K562 (cell line): ENCODE measurements around the gene ARHGAP25.

Source experiments
- BACH1 ChIP-seq: fragments of 200-800 bp; sonication (Bioruptor generic); IDR thresholded peaks from 2 replicates; pipeline ENCODE4 v1.6.1; 2016; ENCODE audit warnings: missing genetic modification characterization, missing compliant biosample characterization
- BHLHE40 ChIP-seq: IDR thresholded peaks from 2 replicates; pipeline ENCODE4 v1.6.1; 2011; ENCODE audit warnings: low read length, improper control_type of control experiment
- CEBPB ChIP-seq: fragments of 450-650 bp; IDR thresholded peaks from 2 replicates; pipeline ENCODE4 v1.6.1; 2016; ENCODE audit warnings: missing genetic modification characterization, missing compliant biosample characterization
- CTCF ChIP-seq, 3 experiments: IDR thresholded peaks in 2 of 3; conservative IDR thresholded peaks in 1 of 3; 2 replicates each; pipeline ENCODE4 v1.5.1; 2011 to 2012; ENCODE audit warnings: low read length in 3 of 3, mild to moderate bottlenecking in 3 of 3, control low read depth in 2 of 3, improper control_type of control experiment in 1 of 3, inconsistent platforms in 1 of 3, low read depth in 1 of 3, mixed read lengths in 1 of 3, moderate library complexity in 1 of 3; ENCODE audit not compliant: insufficient read depth in 2 of 3
- ESRRA ChIP-seq: fragments of 450-650 bp; IDR thresholded peaks from 2 replicates; pipeline ENCODE4 v1.6.1; 2014; ENCODE audit warnings: low read depth, mild to moderate bottlenecking, moderate library complexity, borderline replicate concordance
- GTF2A2 ChIP-seq: IDR thresholded peaks from 2 replicates; pipeline ENCODE4 v1.6.1; 2016; ENCODE audit warnings: mild to moderate bottlenecking, missing genetic modification characterization, missing compliant biosample characterization
- HNRNPK ChIP-seq: fragments of 200-400 bp; formaldehyde crosslinking; IDR thresholded peaks from one replicate; pipeline ENCODE4 v1.6.1; 2018; ENCODE audit warnings: mild to moderate bottlenecking, low read depth, low read length; ENCODE audit not compliant: poor library complexity, severe bottlenecking
- MYC ChIP-seq, 2 experiments: fragments of 250-450 bp in 1 of 2; sonication (Bioruptor Pico) in 1 of 2; IDR thresholded peaks; 2 replicates each; pipeline versions ENCODE4 v1.5.1 to v1.6.1; 2012 to 2021; ENCODE audit warnings: low read depth in 2 of 2, borderline replicate concordance in 1 of 2, improper control_type of control experiment in 1 of 2, low read length in 1 of 2, mild to moderate bottlenecking in 1 of 2, moderate library complexity in 1 of 2
- NCOR1 ChIP-seq: fragments of 450-650 bp; IDR thresholded peaks from 2 replicates; pipeline ENCODE4 v1.6.1; 2016; ENCODE audit warnings: mild to moderate bottlenecking, moderate library complexity
- NR2C2 ChIP-seq, 2 experiments: fragments of 200-800 bp in 1 of 2; sonication (Bioruptor generic) in 1 of 2; sonication (generic) in 1 of 2; formaldehyde crosslinking in 1 of 2; IDR thresholded peaks; 2 replicates each; pipeline versions ENCODE4 v1.6.1 to v1.8.0; 2016 to 2022; ENCODE audit warnings: mild to moderate bottlenecking in 1 of 2, missing compliant biosample characterization in 1 of 2, missing genetic modification characterization in 1 of 2, missing genetic modification reagents in 1 of 2
- POLR2H ChIP-seq: IDR thresholded peaks from 2 replicates; pipeline ENCODE4 v1.6.1; 2016; ENCODE audit warnings: missing genetic modification characterization, low read depth, mild to moderate bottlenecking, control low read depth, missing compliant biosample characterization, moderate library complexity
- TOE1 ChIP-seq, 2 experiments: fragments of 450-650 bp in 1 of 2; sonication (generic) in 1 of 2; formaldehyde crosslinking in 1 of 2; IDR thresholded peaks; 2 replicates each; pipeline versions ENCODE4 v1.7.1 to v1.8.0; 2016 to 2022; ENCODE audit warnings: borderline replicate concordance in 2 of 2, mild to moderate bottlenecking in 2 of 2, antibody characterized with exemption in 1 of 2, inconsistent platforms in 1 of 2, low read depth in 1 of 2, missing genetic modification reagents in 1 of 2, moderate library complexity in 1 of 2
- TF ChIP-seq, protein P1 (sequence below): fragments of 250-450 bp; sonication (Bioruptor Pico); IDR thresholded peaks from 2 replicates; pipeline ENCODE4 v1.8.0; 2021; ENCODE audit warnings: moderate library complexity, mild to moderate bottlenecking, inconsistent platforms
- TF ChIP-seq, protein P2 (sequence below): fragments of 150-350 bp; IDR thresholded peaks from 2 replicates; pipeline ENCODE4 v1.6.1; 2014; ENCODE audit warnings: low read depth, mild to moderate bottlenecking, low read length, borderline replicate concordance

DNA sequence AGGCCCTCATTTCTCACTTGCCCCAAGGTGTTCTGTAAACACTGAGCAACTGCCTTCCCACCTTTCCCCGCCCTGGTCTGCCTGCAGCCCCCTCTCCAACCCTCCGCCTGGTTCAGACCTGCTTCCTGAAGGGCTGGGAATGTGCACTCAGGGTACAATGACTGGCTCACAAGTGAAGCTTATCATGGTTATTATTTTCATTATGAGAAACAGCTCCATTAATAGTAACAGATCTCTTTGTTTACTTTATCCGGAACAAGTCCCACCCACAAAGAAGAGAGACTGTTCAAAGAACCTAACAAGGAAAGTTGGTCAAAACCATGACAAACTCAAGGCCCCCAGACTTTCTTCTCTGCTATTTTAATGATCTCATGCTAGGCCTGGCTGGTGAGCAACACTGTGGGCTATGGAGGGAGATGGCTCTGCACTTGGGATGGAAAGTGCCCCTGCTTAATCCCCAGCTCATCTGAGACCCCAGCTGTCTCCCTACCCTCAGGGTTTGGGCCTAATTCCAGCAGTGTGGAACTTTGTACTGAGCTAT lies 36.7 kb downstream of the ARHGAP25 start:
- TF ChIP-seq BACH1 (tag) (no peak), NCOR1 (no peak), CTCF (IDR thresholded peaks at IDR 0.05 in 2 of 3, conservative IDR thresholded peaks at IDR 0.05 in 1 of 3; ENCODE audit: insufficient read depth in 2 of 3, low read depth in 1 of 3, low read length in 3 of 3) (no peak), ESRRA (no peak), CEBPB (tag) (no peak), GTF2A2 (tag) (no peak), NR2C2 (CRISPR knock-in tag; IDR thresholded peaks at IDR 0.05) (no peak), NR2C2 (tag; IDR thresholded peaks at IDR 0.05) (no peak), POLR2H (no peak), TOE1 (IDR thresholded peaks at IDR 0.05; ENCODE audit: borderline replicate concordance) (no peak), TOE1 (CRISPR knock-in tag; IDR thresholded peaks at IDR 0.05; ENCODE audit: borderline replicate concordance, low read depth) (no peak), BHLHE40 (no peak), HNRNPK (no peak), MYC (IDR thresholded peaks at IDR 0.05; ENCODE audit: low read depth, low read length) (no peak), MYC (CRISPR knock-in tag; IDR thresholded peaks at IDR 0.05; ENCODE audit: borderline replicate concordance, low read depth) (no peak)
- TF ChIP-seq, protein P1, sequence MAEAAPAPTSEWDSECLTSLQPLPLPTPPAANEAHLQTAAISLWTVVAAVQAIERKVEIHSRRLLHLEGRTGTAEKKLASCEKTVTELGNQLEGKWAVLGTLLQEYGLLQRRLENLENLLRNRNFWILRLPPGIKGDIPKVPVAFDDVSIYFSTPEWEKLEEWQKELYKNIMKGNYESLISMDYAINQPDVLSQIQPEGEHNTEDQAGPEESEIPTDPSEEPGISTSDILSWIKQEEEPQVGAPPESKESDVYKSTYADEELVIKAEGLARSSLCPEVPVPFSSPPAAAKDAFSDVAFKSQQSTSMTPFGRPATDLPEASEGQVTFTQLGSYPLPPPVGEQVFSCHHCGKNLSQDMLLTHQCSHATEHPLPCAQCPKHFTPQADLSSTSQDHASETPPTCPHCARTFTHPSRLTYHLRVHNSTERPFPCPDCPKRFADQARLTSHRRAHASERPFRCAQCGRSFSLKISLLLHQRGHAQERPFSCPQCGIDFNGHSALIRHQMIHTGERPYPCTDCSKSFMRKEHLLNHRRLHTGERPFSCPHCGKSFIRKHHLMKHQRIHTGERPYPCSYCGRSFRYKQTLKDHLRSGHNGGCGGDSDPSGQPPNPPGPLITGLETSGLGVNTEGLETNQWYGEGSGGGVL: no peak
- TF ChIP-seq, protein P2, sequence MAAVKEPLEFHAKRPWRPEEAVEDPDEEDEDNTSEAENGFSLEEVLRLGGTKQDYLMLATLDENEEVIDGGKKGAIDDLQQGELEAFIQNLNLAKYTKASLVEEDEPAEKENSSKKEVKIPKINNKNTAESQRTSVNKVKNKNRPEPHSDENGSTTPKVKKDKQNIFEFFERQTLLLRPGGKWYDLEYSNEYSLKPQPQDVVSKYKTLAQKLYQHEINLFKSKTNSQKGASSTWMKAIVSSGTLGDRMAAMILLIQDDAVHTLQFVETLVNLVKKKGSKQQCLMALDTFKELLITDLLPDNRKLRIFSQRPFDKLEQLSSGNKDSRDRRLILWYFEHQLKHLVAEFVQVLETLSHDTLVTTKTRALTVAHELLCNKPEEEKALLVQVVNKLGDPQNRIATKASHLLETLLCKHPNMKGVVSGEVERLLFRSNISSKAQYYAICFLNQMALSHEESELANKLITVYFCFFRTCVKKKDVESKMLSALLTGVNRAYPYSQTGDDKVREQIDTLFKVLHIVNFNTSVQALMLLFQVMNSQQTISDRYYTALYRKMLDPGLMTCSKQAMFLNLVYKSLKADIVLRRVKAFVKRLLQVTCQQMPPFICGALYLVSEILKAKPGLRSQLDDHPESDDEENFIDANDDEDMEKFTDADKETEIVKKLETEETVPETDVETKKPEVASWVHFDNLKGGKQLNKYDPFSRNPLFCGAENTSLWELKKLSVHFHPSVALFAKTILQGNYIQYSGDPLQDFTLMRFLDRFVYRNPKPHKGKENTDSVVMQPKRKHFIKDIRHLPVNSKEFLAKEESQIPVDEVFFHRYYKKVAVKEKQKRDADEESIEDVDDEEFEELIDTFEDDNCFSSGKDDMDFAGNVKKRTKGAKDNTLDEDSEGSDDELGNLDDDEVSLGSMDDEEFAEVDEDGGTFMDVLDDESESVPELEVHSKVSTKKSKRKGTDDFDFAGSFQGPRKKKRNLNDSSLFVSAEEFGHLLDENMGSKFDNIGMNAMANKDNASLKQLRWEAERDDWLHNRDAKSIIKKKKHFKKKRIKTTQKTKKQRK: no peak
